ENCODE results near the gene NKPD1.

NKPD1 gene

GRCh38 chr19:45160870-45161737, at the start of gene NKPD1:
TSS of gene NKPD1 (minus strand) at chr19:45160982. CDS start at chr19:45160150, 832 bp downstream.
- peak; percentile 50 for DNase-seq

- DNase-seq = no peak
Observed at GRCh38 chr19:45206328-45206727, 45.5 kb upstream of the NKPD1 start.

- DNase-seq = no peak
Observed at GRCh38 chr19:45205810-45206209, 45.0 kb upstream of the NKPD1 start.

GRCh38 chr19:45202637-45203036, 41.9 kb upstream of the NKPD1 start:
- DNase-seq = no peak

GRCh38 chr19:45200568-45200967, 39.8 kb upstream of the NKPD1 start:
- DNase-seq = peak; percentile 53

- DNase-seq = no peak
Observed at GRCh38 chr19:45195764-45196163, 35.0 kb upstream of the NKPD1 start.

GRCh38 chr19:45191375-45191774, 30.6 kb upstream of the NKPD1 start:
- DNase-seq = no peak

- DNase-seq = no peak
Observed at GRCh38 chr19:45189971-45190370, 29.2 kb upstream of the NKPD1 start.

- DNase-seq = peak; percentile 53
Observed at GRCh38 chr19:45187421-45188100, 26.8 kb upstream of the NKPD1 start.

GRCh38 chr19:45186509-45187334, 25.9 kb upstream of the NKPD1 start:
- DNase-seq = no peak

- no peak for DNase-seq
Observed at GRCh38 chr19:45184115-45184514, 23.3 kb upstream of the NKPD1 start.

GRCh38 chr19:45182758-45183157, 22.0 kb upstream of the NKPD1 start:
- no peak for DNase-seq

- DNase-seq = no peak
Observed at GRCh38 chr19:45180936-45181335, 20.2 kb upstream of the NKPD1 start.

GRCh38 chr19:45179892-45180370, 19.1 kb upstream of the NKPD1 start:
- no peak for DNase-seq

- no peak for DNase-seq
Observed at GRCh38 chr19:45179072-45179891, 18.5 kb upstream of the NKPD1 start.

- peak; percentile 100 for DNase-seq
Observed at GRCh38 chr19:45178262-45179071, 17.7 kb upstream of the NKPD1 start, which contains the start of gene BLOC1S3. TSS of gene BLOC1S3 (plus strand) at chr19:45178784. CDS start at chr19:45179297, 513 bp downstream.

- no peak for DNase-seq
Observed at GRCh38 chr19:45177817-45178261, 17.1 kb upstream of the NKPD1 start, which contains the start of gene TRAPPC6A. TSS of gene TRAPPC6A (minus strand) at chr19:45178237. CDS start at chr19:45178218, 19 bp downstream.

- DNase-seq = no peak
Observed at GRCh38 chr19:45175515-45176345, 14.9 kb upstream of the NKPD1 start.

GRCh38 chr19:45173816-45174215, 13.0 kb upstream of the NKPD1 start:
- no peak for DNase-seq

All from eye (tissue), 1 donor.